ENCODE measurements around the gene SAP25. TPM values are rescaled to one million over a fixed set of nuclear protein-coding genes. Genes with fewer than 3 reads are reported as not detected.

SAP25 gene
- total RNA-seq, 3 donors from 2014 or later: 2.8 to 4.3 (median 3.5) TPM

DNA sequence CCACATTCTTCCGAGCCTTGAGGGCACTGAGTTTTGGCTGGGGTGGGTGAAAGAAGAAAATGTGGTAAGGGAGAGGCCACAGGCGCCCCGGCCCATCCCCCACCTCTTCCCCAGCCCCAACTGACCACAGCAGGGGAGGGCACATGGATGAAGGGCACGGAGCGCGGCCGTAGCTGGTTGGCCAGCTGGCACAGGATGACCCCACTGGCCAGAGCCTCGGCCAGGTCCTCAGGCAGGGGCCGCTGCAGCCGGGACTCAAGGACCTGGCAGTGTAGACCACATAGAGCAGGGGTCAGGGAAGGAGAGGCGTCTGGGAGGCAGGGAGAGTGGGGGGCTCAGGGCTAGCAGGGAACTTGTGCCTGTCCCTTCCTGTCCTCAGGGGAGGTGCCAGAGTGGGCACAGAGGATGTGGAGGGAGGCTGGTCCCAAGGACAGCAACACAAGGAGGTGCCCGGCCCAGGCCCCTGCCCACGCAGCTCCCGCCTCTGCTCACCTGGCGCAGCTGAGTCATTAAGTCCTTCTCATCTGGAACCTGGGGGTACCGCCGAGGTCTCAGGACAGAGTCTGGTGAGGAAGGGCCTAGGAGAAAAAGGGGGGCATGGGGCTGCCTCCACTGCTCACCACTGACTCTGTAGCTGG, 2.2 kb upstream of the SAP25 start:
- Histone ChIP-seq H3K36me3 (ENCODE audit: low read depth) (peaks cover 4% of the 10 kb centered on the region), H3K4me3 (no peak overlapping the region), H3K9me3 (no peaks in the 10 kb centered on the region), H3K4me1 (ENCODE audit: low read depth) (no peaks in the 10 kb centered on the region)
- TF ChIP-seq, protein P1, sequence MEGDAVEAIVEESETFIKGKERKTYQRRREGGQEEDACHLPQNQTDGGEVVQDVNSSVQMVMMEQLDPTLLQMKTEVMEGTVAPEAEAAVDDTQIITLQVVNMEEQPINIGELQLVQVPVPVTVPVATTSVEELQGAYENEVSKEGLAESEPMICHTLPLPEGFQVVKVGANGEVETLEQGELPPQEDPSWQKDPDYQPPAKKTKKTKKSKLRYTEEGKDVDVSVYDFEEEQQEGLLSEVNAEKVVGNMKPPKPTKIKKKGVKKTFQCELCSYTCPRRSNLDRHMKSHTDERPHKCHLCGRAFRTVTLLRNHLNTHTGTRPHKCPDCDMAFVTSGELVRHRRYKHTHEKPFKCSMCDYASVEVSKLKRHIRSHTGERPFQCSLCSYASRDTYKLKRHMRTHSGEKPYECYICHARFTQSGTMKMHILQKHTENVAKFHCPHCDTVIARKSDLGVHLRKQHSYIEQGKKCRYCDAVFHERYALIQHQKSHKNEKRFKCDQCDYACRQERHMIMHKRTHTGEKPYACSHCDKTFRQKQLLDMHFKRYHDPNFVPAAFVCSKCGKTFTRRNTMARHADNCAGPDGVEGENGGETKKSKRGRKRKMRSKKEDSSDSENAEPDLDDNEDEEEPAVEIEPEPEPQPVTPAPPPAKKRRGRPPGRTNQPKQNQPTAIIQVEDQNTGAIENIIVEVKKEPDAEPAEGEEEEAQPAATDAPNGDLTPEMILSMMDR (IDR thresholded peaks at IDR 0.05): no peak
- ATAC-seq: no peak
- DNase-seq: peak in 1 of 3 donors; percentile 31
- intact Hi-C loops (cut with DNase I, micrococcal nuclease): no loop called here

DNA sequence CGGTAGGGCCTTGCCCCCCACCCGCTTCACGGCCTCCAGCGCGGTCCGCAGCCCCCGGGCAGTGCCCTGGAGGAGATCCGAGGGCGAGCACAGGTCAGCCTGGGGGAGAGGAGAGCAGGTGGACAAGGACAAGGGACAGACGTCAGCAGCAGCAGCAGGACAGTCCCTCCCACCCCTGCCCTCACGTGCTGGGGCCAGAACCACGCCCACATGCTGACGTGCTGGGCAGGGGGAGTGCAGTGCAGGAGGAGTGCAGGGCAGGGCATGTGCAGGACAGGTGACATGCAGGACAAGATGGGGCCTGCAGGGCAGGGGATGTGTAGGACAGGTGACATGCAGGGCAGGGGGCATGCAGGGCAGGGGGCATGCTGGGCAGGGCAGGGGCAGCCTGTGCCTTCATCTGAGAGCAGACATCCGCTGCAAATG, 1.5 kb upstream of the SAP25 start:
- TF ChIP-seq, protein P1 (IDR thresholded peaks at IDR 0.05): no peak
- intact Hi-C loops (cut with DNase I, micrococcal nuclease): no loop called here
- DNase-seq (peak in 1 of 3 donors; percentile 42), ATAC-seq (peak; percentile 27)
- Histone ChIP-seq H3K4me1 (ENCODE audit: low read depth) (peaks cover 5% of the 10 kb centered on the region), H3K9me3 (no peaks in the 10 kb centered on the region), H3K36me3 (ENCODE audit: low read depth) (peaks cover 4% of the 10 kb centered on the region), H3K4me3 (no peak overlapping the region)

DNA sequence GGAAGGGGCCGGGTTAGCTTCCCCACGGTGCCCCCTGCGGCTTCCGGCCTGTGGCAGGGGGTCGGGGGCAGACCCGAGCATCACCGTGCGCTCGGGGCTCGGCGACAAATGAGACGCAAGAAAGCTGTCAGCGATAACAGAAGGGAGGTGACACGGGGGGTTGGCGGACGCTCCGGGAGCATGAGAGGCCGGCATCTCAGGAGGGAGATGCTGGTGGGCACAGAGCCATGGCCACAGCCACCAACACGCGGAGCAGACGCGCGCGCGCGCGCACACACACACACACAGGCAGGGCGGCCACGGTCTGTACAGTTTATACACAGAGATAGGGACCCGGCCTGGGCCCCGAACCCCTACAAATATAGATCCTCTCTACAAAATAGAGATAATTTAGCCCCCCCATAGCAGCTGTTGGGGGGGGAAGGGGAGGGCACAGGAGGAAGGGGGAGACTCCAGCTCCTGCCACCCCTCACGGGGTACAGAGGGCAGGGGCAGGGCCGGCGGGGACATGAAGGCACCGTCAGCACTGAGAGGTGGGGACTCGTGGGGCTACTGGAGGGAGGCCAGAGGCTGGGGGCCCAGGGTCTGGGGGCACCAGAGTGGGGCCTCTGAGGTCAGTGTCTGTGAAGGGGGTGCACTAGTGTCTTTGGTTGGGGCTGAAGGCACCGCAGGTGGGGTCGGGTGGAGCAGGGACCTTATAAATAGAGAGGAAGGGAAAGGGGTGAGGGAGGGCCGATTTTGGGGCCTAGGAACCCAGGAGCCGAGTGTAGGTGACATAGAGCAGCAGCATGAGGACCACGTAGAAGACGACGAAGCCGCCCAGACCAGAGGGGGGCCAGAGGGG, 884 bp upstream of the SAP25 start:
- peaks cover 12% of the 10 kb centered on the region for H3K4me1 ChIP-seq (ENCODE audit: low read depth)
- DNase-seq (peak in 1 of 3 donors; percentile 29), ATAC-seq (no peak)
- no peaks in the 10 kb centered on the region for H3K9me3 ChIP-seq
- TF ChIP-seq, protein P1 (IDR thresholded peaks at IDR 0.05): no peak
- intact Hi-C loops (cut with DNase I, micrococcal nuclease): no loop called here
- H3K36me3 ChIP-seq (ENCODE audit: low read depth): peaks cover 4% of the 10 kb centered on the region
- no peak overlapping the region for H3K4me3 ChIP-seq

DNA sequence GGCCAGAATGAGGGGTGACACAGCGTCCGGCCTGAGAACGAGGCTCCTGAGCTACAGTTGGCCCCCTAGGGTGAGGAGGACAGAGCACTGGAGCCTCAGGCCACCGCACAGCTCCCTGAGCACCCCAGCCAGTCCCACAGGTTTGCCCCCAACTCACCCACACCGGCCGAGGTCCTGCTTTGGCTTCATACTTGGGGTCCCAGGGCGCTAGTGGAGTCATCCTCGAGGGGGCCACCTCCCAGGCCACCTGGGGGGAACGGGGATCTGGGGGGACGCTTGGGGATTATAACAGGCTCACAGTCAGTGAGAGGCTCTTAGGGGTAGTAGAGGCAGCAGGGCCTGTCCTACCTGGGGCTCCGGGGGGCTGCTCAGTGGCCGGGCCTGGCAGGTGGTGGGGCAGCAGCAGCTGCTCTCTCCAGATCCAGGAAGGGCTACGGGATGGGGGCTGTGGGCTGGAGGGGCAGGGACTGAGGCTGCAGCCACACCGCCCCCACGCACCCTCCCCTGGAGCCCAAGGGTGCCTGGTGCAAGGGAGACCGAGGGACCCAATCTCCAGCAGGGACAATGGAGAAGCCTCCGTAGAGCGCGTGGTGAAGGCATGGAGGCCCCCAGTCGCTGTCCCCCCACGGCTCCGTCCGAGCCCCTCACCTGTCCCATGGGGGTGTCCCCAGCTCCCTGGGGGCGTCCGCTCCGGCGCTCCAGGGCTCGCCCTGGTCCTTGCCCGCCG, 588 bp downstream of the SAP25 start:
- Histone ChIP-seq H3K9me3 (no peaks in the 10 kb centered on the region), H3K36me3 (ENCODE audit: low read depth) (peaks cover 4% of the 10 kb centered on the region), H3K4me3 (no peak overlapping the region), H3K4me1 (ENCODE audit: low read depth) (peaks cover 26% of the 10 kb centered on the region)
- TF ChIP-seq, protein P1 (IDR thresholded peaks at IDR 0.05): no peak
- intact Hi-C loops (cut with DNase I, micrococcal nuclease): no loop called here
- DNase-seq: peak in 1 of 3 donors; percentile 28
- ATAC-seq: no peak

DNA sequence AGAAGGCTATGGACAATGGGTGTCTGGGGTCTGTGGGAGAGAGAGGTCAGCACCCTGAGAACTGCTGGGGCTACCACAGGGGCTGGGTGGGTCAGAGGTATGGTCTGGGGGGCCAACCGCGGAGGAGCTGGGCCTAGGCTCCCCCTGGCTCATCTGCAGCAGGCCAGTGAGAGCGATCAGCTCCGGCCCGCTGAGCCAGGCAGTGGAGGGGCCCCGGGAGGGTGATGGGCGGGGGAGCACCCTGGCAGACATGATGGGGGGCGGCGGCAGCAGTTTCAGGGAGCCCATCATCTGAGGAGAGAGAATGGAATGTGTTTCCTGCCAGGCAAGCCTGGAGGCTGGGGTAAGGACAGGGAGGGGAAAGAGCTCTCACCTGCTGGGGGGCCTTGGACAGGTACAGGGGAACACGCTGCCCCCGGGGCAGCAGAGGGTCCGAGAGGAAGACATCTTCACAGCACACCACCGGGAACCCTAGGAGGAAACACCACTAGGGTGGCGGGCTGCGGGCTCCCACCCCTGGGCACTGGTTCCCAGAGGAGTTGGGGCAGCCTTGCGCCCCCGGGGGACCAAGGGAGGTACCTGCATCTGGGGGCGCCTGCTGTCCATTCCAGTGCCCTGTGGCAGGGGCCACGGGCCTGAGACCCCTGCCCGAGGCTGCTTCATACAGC, 1.3 kb downstream of the SAP25 start:
- no peak for ATAC-seq
- Histone ChIP-seq H3K36me3 (ENCODE audit: low read depth) (peaks cover 4% of the 10 kb centered on the region), H3K4me1 (ENCODE audit: low read depth) (peaks cover 32% of the 10 kb centered on the region), H3K4me3 (no peak overlapping the region), H3K9me3 (no peaks in the 10 kb centered on the region)
- DNase-seq: peak in 1 of 3 donors; percentile 29
- intact Hi-C loops (cut with DNase I, micrococcal nuclease): no loop called here
- TF ChIP-seq, protein P1 (IDR thresholded peaks at IDR 0.05): no peak
